Measurements from ENCODE around the gene MUSTN1.

- TF ChIP-seq KDM5A (IDR thresholded peaks at IDR 0.05), result no peak
- no peak for TF ChIP-seq HMGXB4 (CRISPR knock-in tag; IDR thresholded peaks at IDR 0.05; ENCODE audit: borderline replicate concordance)
- TF ChIP-seq CTCF (IDR thresholded peaks at IDR 0.05), result no peak
- no peak for TF ChIP-seq CBX8 (IDR thresholded peaks at IDR 0.05)
- no peak for TF ChIP-seq CHD2 (IDR thresholded peaks at IDR 0.05; ENCODE audit: low read length, partially characterized antibody)
- TF ChIP-seq RAD21 (conservative IDR thresholded peaks at IDR 0.05 in 1 of 2, IDR thresholded peaks at IDR 0.05 in 1 of 2), result no peak
These were observed 49.8 kb downstream of the MUSTN1 start for GRCh38 chr3:52784931-52785590.
